BE2C (cell line): ENCODE data around the gene MAMDC2.
"Not testable (repeated sequence)": the region's sequence is repeated elsewhere in the genome, so short reads cannot be mapped to it uniquely, and the experiment has no call there.

Experiments used
- DNase-seq: peaks from one replicate; pipeline ENCODE4 v3.0.0-alpha.2; 2020
- H3K27me3 ChIP-seq: fragments of 250-450 bp; sonication (Bioruptor Pico); 2 replicates; pipeline ENCODE4 v1.5.1; 2020; ENCODE audit warnings: mild to moderate bottlenecking
- H3K36me3 ChIP-seq: fragments of 250-450 bp; sonication (Bioruptor Pico); 2 replicates; pipeline ENCODE4 v1.5.1; 2020; ENCODE audit warnings: mild to moderate bottlenecking
- H3K4me1 ChIP-seq: fragments of 250-450 bp; sonication (Bioruptor Pico); 2 replicates; pipeline ENCODE4 v1.5.1; 2020
- H3K4me3 ChIP-seq: 2 replicates; pipeline ENCODE4 v1.5.1; 2011; ENCODE audit warnings: low read depth, low read length
- H3K9me3 ChIP-seq: fragments of 250-450 bp; sonication (Bioruptor Pico); 2 replicates; pipeline ENCODE4 v1.5.1; 2020
- CTCF ChIP-seq: IDR thresholded peaks from 2 replicates; pipeline ENCODE4 v1.5.1; 2012; ENCODE audit warnings: mild to moderate bottlenecking, low read depth, low read length

MAMDC2 gene

DNA sequence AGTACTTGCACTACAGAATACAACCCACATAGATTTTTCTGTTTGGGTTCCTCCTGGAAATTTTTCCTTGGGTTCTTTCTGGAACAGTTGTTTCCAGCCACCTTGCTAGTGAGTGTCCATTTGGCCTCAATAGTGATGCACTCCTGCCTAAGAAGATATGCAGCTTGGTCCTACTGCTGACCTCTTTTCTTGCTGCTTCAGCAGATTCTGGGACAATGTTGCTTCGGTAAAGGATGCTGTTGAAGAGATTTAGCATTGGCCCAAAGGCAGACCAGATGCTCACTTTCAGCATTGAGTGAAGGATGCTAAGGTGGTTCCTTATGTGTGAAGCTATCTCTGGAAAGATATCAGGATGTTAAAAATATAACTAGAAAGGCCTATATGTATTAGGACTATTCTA, 128.9 kb downstream of the MAMDC2 start:
- H3K27me3 ChIP-seq = no peaks in the 10 kb centered on the region
- H3K4me1 ChIP-seq = peaks cover 10% of the 10 kb centered on the region
- H3K36me3 ChIP-seq = no peaks in the 10 kb centered on the region
- no peak overlapping the region for H3K4me3 ChIP-seq
- no peak for DNase-seq
- H3K9me3 ChIP-seq = no peaks in the 10 kb centered on the region
- TF ChIP-seq CTCF = no peak

DNA sequence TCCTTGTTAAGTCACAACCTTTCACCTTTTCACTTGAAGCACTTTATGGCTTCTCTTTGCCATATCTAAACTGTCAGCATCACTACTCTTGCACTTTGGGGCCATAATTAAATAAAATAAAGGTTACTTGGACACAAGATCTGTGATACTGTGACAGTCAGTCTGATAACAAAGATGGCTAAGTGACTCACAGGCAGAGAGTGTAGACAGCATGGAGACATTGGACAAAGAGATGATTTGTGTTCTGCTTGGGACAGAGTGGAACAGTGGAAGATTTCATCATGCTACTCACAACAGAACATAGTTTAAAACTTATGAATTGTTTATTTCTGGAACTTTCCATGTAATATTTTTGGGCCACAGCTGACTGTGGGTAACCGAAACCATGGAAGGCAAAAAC, 133.5 kb downstream of the MAMDC2 start:
- TF ChIP-seq CTCF = no peak
- H3K36me3 ChIP-seq = no peaks in the 10 kb centered on the region
- no peak overlapping the region for H3K4me3 ChIP-seq
- no peak for DNase-seq
- H3K4me1 ChIP-seq = peaks cover 5% of the 10 kb centered on the region; the same call in 1 of the 2 replicates
- no peaks in the 10 kb centered on the region for H3K9me3 ChIP-seq
- H3K27me3 ChIP-seq = no peaks in the 10 kb centered on the region

- Histone ChIP-seq H3K4me1 (peaks cover 3% of the 10 kb centered on the region; the same call in 1 of the 2 replicates), H3K9me3 (no peaks in the 10 kb centered on the region; the same call in 1 of the 2 replicates), H3K4me3 (no peak overlapping the region), H3K36me3 (no peaks in the 10 kb centered on the region), H3K27me3 (no peaks in the 10 kb centered on the region)
- no peak for DNase-seq
- no peak for TF ChIP-seq CTCF
Observed at GRCh38 chr9:70192707-70193106, 149.1 kb downstream of the MAMDC2 start.

GRCh38 chr9:70195456-70195855, 151.8 kb downstream of the MAMDC2 start:
- Histone ChIP-seq H3K27me3 (no peaks in the 10 kb centered on the region), H3K9me3 (no peaks in the 10 kb centered on the region; the same call in 1 of the 2 replicates), H3K4me1 (peaks cover 3% of the 10 kb centered on the region; the same call in 1 of the 2 replicates), H3K4me3 (no peak overlapping the region), H3K36me3 (no peaks in the 10 kb centered on the region)
- TF ChIP-seq CTCF = no peak
- DNase-seq = no peak

- DNase-seq = no peak
- Histone ChIP-seq H3K4me1 (peaks cover 3% of the 10 kb centered on the region; the same call in 1 of the 2 replicates), H3K27me3 (no peaks in the 10 kb centered on the region), H3K4me3 (no peak overlapping the region), H3K36me3 (no peaks in the 10 kb centered on the region), H3K9me3 (no peaks in the 10 kb centered on the region; the same call in 1 of the 2 replicates)
- no peak for TF ChIP-seq CTCF
Observed at GRCh38 chr9:70197216-70198044, 153.8 kb downstream of the MAMDC2 start.

DNA sequence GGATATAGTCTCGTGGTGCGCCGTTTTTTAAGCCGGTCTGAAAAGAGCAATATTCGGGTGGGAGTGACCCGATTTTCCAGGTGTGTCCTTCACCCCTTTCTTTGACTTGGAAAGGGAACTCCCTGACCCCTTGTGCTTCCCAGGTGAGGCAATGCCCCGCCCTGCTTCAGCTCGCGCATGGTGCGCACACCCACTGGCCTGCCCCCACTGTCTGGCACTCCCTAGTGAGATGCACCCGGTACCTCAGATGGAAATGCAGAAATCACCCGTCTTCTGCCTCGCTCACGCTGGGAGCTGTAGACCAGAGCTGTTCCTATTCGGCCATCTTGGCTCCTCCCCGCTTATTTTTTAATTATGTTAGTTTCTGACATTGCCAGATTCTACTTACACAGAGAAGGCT, 161.1 kb downstream of the MAMDC2 start:
- not testable (repeated sequence) for H3K36me3 ChIP-seq, DNase-seq, H3K27me3 ChIP-seq, H3K4me1 ChIP-seq, H3K4me3 ChIP-seq, H3K9me3 ChIP-seq
